ENCODE results near the gene NINJ2. TPM values are rescaled to one million over a fixed set of nuclear protein-coding genes. Genes with fewer than 3 reads are reported as not detected.

NINJ2 gene
- polyA plus RNA-seq, 1 donor from 2014 or later, result not detected

DNA sequence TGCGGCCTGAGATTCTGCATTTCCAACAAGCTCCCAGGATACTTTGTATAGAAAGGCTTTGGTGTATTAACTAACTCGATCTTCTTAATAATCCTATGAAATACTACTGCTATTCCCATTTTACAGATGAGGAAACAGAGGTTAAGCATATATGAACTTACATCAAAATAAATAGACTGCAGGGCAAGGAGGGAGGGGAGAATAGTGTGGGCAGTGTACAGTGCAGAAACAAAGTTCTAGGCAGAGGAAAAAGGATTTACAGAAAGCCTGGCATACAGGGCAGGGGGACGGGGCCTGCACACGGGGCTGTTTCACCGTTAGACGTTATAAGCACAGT lies 19.0 kb downstream of the NINJ2 start:
- no peaks in the 10 kb centered on the region for H3K79me2 ChIP-seq (replicated peaks; ENCODE audit: insufficient read depth, low read length)
- H3K36me3 ChIP-seq (ENCODE audit: insufficient read depth, low read length), result no peaks in the 10 kb centered on the region
- H3K4me3 ChIP-seq (ENCODE audit: low read length), result no peak overlapping the region
- peaks cover 8% of the 10 kb centered on the region for H3K27me3 ChIP-seq (ENCODE audit: insufficient read depth, low read depth, low read length)
- no peak overlapping the region for H3K9ac ChIP-seq (ENCODE audit: low read length)
- TF ChIP-seq SMC3 (conservative IDR thresholded peaks at IDR 0.05; ENCODE audit: poor library complexity) (no peak), RAD21 (conservative IDR thresholded peaks at IDR 0.05) (no peak), REST (IDR thresholded peaks at IDR 0.05; ENCODE audit: borderline replicate concordance) (no peak), MXI1 (conservative IDR thresholded peaks at IDR 0.05; ENCODE audit: poor library complexity, severe bottlenecking) (no peak), EZH2 (IDR thresholded peaks at IDR 0.05; ENCODE audit: borderline replicate concordance, insufficient read depth, low read length, poor library complexity, severe bottlenecking) (no peak), TAF1 (IDR thresholded peaks at IDR 0.05; ENCODE audit: low read depth) (no peak)
- H4K20me1 ChIP-seq (ENCODE audit: insufficient read depth), result no peaks in the 10 kb centered on the region
- H3K27ac ChIP-seq (ENCODE audit: low read length), result no peak overlapping the region
- no peaks in the 10 kb centered on the region for H3K9me3 ChIP-seq (ENCODE audit: low read length)
- H3K9me2 ChIP-seq (ENCODE audit: insufficient read depth, low read length), result no peaks in the 10 kb centered on the region
- H3F3A ChIP-seq (ENCODE audit: insufficient read depth, low read length, poor library complexity, severe bottlenecking), result no peaks in the 10 kb centered on the region
- no peak overlapping the region for H3K4me2 ChIP-seq (ENCODE audit: low read length)
- H2AFZ ChIP-seq (ENCODE audit: low read depth, low read length), result no peak overlapping the region

- Histone ChIP-seq H3K9ac (ENCODE audit: low read length) (no peak overlapping the region), H3K36me3 (ENCODE audit: insufficient read depth, low read length) (no peaks in the 10 kb centered on the region), H3F3A (ENCODE audit: insufficient read depth, low read length, poor library complexity, severe bottlenecking) (no peaks in the 10 kb centered on the region), H3K79me2 (replicated peaks; ENCODE audit: insufficient read depth, low read length) (no peaks in the 10 kb centered on the region), H4K20me1 (ENCODE audit: insufficient read depth) (no peaks in the 10 kb centered on the region), H3K27me3 (ENCODE audit: insufficient read depth, low read depth, low read length) (peaks cover 8% of the 10 kb centered on the region), H3K27ac (ENCODE audit: low read length) (no peak overlapping the region), H3K9me2 (ENCODE audit: insufficient read depth, low read length) (no peaks in the 10 kb centered on the region), H3K4me2 (ENCODE audit: low read length) (no peak overlapping the region), H3K9me3 (ENCODE audit: low read length) (no peaks in the 10 kb centered on the region), H3K4me3 (ENCODE audit: low read length) (no peak overlapping the region), H2AFZ (ENCODE audit: low read depth, low read length) (no peak overlapping the region)
- TF ChIP-seq REST (IDR thresholded peaks at IDR 0.05; ENCODE audit: borderline replicate concordance) (no peak), TAF1 (IDR thresholded peaks at IDR 0.05; ENCODE audit: low read depth) (no peak), POLR2AphosphoS5 (IDR thresholded peaks at IDR 0.05) (no peak), EP300 (conservative IDR thresholded peaks at IDR 0.05; ENCODE audit: poor library complexity, severe bottlenecking) (no peak), RAD21 (conservative IDR thresholded peaks at IDR 0.05) (no peak), MXI1 (conservative IDR thresholded peaks at IDR 0.05; ENCODE audit: poor library complexity, severe bottlenecking) (no peak), SMC3 (conservative IDR thresholded peaks at IDR 0.05; ENCODE audit: poor library complexity) (no peak), EZH2 (IDR thresholded peaks at IDR 0.05; ENCODE audit: borderline replicate concordance, insufficient read depth, low read length, poor library complexity, severe bottlenecking) (no peak), CTCF (IDR thresholded peaks at IDR 0.05; ENCODE audit: poor library complexity, severe bottlenecking) (no peak)
Observed at GRCh38 chr12:643475-644302, 19.6 kb downstream of the NINJ2 start.
